ENCODE measurements around the gene COL9A3. TPM values are rescaled to one million over a fixed set of nuclear protein-coding genes. Genes with fewer than 3 reads are reported as not detected.

The COL9A3 gene
- total RNA-seq, 2 donors from 2014 or later = 0.54 to 3.1 TPM

- TF ChIP-seq CTCF (IDR thresholded peaks at IDR 0.05) = no peak
- no peak for ATAC-seq (ENCODE audit: insufficient number of reproducible peaks, low FRiP score, low read depth)
These were observed 12.7 kb downstream of the COL9A3 start for GRCh38 chr20:62829231-62830230.

GRCh38 chr20:62830251-62830650 is 13.4 kb downstream of the COL9A3 start:
- no peak for TF ChIP-seq CTCF (IDR thresholded peaks at IDR 0.05)
- Histone ChIP-seq H3K9me3 (no peaks in the 10 kb centered on the region), H3K4me3 (no peak overlapping the region), H3K36me3 (no peaks in the 10 kb centered on the region), H3K27ac (no peak overlapping the region), H3K27me3 (replicated peaks; ENCODE audit: insufficient read depth) (no peaks in the 10 kb centered on the region), H3K4me1 (ENCODE audit: control insufficient read depth in 1 of 2, low read depth in 2 of 2) (no peaks in the 10 kb centered on the region)
- ATAC-seq (ENCODE audit: insufficient number of reproducible peaks, low FRiP score, low read depth) = no peak
- DNase-seq (ENCODE audit: low spot score) = no peak

More at GRCh38 chr20:62829231-62830230, 12.7 kb downstream of the COL9A3 start:
- Histone ChIP-seq H3K27ac (no peak overlapping the region), H3K4me3 (no peak overlapping the region), H3K4me1 (ENCODE audit: control insufficient read depth in 1 of 2, low read depth in 2 of 2) (peaks cover 0 to 2% of the 10 kb centered on the region in 2 donors), H3K9me3 (no peaks in the 10 kb centered on the region), H3K36me3 (no peaks in the 10 kb centered on the region), H3K27me3 (replicated peaks; ENCODE audit: insufficient read depth) (no peaks in the 10 kb centered on the region)
- no peak for DNase-seq (ENCODE audit: low spot score)

GRCh38 chr20:62830821-62831220 is 14.0 kb downstream of the COL9A3 start:
- ATAC-seq (ENCODE audit: insufficient number of reproducible peaks, low FRiP score, low read depth) (no peak), DNase-seq (ENCODE audit: low spot score) (no peak)
- Histone ChIP-seq H3K36me3 (no peaks in the 10 kb centered on the region), H3K4me1 (ENCODE audit: control insufficient read depth in 1 of 2, low read depth in 2 of 2) (no peaks in the 10 kb centered on the region), H3K27ac (no peak overlapping the region), H3K27me3 (replicated peaks; ENCODE audit: insufficient read depth) (no peaks in the 10 kb centered on the region), H3K9me3 (no peaks in the 10 kb centered on the region), H3K4me3 (no peak overlapping the region)
- TF ChIP-seq CTCF (IDR thresholded peaks at IDR 0.05) = no peak

- no peak for TF ChIP-seq CTCF (IDR thresholded peaks at IDR 0.05)
- Histone ChIP-seq H3K27me3 (replicated peaks; ENCODE audit: insufficient read depth) (no peaks in the 10 kb centered on the region), H3K36me3 (no peaks in the 10 kb centered on the region), H3K9me3 (no peaks in the 10 kb centered on the region), H3K27ac (no peak overlapping the region), H3K4me1 (ENCODE audit: control insufficient read depth in 1 of 2, low read depth in 2 of 2) (no peaks in the 10 kb centered on the region), H3K4me3 (no peak overlapping the region)
- no peak for ATAC-seq (ENCODE audit: insufficient number of reproducible peaks, low FRiP score, low read depth)
- DNase-seq (ENCODE audit: low spot score) = no peak
These were observed 14.5 kb downstream of the COL9A3 start for GRCh38 chr20:62831361-62831788.

GRCh38 chr20:62831854-62832211 is 15.0 kb downstream of the COL9A3 start:
- Histone ChIP-seq H3K4me1 (ENCODE audit: control insufficient read depth in 1 of 2, low read depth in 2 of 2) (no peaks in the 10 kb centered on the region), H3K4me3 (no peak overlapping the region), H3K27me3 (replicated peaks; ENCODE audit: insufficient read depth) (no peaks in the 10 kb centered on the region), H3K36me3 (no peaks in the 10 kb centered on the region), H3K9me3 (no peaks in the 10 kb centered on the region), H3K27ac (no peak overlapping the region)
- no peak for ATAC-seq (ENCODE audit: insufficient number of reproducible peaks, low FRiP score, low read depth)
- no peak for TF ChIP-seq CTCF (IDR thresholded peaks at IDR 0.05)
- DNase-seq (ENCODE audit: low spot score) = no peak
